ENCODE measurements around the gene HS3ST4.
"Not testable (repeated sequence)": the region's sequence is repeated elsewhere in the genome, so short reads cannot be mapped to it uniquely, and the experiment has no call there.

DNA sequence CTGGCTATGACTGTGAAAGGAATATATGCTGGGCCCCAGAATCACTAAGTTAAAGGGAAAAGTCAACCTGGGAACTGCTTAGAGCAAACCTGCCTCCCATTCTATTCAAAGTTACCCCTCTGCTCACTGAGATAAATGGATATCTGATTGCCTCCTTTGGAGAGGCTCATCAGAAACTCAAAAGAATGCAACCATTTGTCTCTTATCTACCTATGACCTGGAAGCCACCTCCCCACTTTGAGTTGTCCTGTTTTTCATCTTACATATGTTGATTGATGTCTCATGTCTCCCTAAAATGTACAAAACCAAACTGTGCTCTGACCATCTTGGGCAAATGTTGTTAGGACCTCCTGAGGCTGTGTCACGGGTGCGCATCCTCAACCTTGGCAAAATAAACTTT lies 84.5 kb downstream of the HS3ST4 start:
- TF ChIP-seq, protein P1, sequence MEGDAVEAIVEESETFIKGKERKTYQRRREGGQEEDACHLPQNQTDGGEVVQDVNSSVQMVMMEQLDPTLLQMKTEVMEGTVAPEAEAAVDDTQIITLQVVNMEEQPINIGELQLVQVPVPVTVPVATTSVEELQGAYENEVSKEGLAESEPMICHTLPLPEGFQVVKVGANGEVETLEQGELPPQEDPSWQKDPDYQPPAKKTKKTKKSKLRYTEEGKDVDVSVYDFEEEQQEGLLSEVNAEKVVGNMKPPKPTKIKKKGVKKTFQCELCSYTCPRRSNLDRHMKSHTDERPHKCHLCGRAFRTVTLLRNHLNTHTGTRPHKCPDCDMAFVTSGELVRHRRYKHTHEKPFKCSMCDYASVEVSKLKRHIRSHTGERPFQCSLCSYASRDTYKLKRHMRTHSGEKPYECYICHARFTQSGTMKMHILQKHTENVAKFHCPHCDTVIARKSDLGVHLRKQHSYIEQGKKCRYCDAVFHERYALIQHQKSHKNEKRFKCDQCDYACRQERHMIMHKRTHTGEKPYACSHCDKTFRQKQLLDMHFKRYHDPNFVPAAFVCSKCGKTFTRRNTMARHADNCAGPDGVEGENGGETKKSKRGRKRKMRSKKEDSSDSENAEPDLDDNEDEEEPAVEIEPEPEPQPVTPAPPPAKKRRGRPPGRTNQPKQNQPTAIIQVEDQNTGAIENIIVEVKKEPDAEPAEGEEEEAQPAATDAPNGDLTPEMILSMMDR (IDR thresholded peaks at IDR 0.05 in 2 of 3, conservative IDR thresholded peaks at IDR 0.05 in 1 of 3; ENCODE audit: borderline replicate concordance in 1 of 3, insufficient read depth in 1 of 3, low read depth in 2 of 3, low read length in 2 of 3), result not testable (repeated sequence)
- TF ChIP-seq EZH2 (IDR thresholded peaks at IDR 0.05); POLR2A (IDR thresholded peaks at IDR 0.05; ENCODE audit: borderline replicate concordance, extremely low read depth, insufficient read depth, insufficient read length); ZNF274 (IDR thresholded peaks at IDR 0.05; ENCODE audit: low read depth, low read length); EZH2phosphoT487 (IDR thresholded peaks at IDR 0.05; ENCODE audit: borderline replicate concordance); JUND (IDR thresholded peaks at IDR 0.05); POLR2AphosphoS5 (IDR thresholded peaks at IDR 0.05; ENCODE audit: low read depth, low read length); TCF7L2 (IDR thresholded peaks at IDR 0.05; ENCODE audit: borderline replicate concordance, extremely low read depth, insufficient read depth, insufficient read length); EGR1 (IDR thresholded peaks at IDR 0.05; ENCODE audit: low read depth); SP1 (IDR thresholded peaks at IDR 0.05; ENCODE audit: low read depth): not testable (repeated sequence)
- TF ChIP-seq, protein P2, sequence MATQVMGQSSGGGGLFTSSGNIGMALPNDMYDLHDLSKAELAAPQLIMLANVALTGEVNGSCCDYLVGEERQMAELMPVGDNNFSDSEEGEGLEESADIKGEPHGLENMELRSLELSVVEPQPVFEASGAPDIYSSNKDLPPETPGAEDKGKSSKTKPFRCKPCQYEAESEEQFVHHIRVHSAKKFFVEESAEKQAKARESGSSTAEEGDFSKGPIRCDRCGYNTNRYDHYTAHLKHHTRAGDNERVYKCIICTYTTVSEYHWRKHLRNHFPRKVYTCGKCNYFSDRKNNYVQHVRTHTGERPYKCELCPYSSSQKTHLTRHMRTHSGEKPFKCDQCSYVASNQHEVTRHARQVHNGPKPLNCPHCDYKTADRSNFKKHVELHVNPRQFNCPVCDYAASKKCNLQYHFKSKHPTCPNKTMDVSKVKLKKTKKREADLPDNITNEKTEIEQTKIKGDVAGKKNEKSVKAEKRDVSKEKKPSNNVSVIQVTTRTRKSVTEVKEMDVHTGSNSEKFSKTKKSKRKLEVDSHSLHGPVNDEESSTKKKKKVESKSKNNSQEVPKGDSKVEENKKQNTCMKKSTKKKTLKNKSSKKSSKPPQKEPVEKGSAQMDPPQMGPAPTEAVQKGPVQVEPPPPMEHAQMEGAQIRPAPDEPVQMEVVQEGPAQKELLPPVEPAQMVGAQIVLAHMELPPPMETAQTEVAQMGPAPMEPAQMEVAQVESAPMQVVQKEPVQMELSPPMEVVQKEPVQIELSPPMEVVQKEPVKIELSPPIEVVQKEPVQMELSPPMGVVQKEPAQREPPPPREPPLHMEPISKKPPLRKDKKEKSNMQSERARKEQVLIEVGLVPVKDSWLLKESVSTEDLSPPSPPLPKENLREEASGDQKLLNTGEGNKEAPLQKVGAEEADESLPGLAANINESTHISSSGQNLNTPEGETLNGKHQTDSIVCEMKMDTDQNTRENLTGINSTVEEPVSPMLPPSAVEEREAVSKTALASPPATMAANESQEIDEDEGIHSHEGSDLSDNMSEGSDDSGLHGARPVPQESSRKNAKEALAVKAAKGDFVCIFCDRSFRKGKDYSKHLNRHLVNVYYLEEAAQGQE (IDR thresholded peaks at IDR 0.05; ENCODE audit: low read depth), result not testable (repeated sequence)

Measured in HCT116 (cell line).